ENCODE data around the gene ART4.

ART4 gene

GRCh38 chr12:14850929-14851663, 7.8 kb upstream of the ART4 start:
- no peak for DNase-seq (ENCODE audit: low read depth in 2 of 2)

- no peak for DNase-seq (ENCODE audit: low read depth in 2 of 2)
These were observed 6.3 kb upstream of the ART4 start for GRCh38 chr12:14849661-14850060.

GRCh38 chr12:14846876-14847580, 3.7 kb upstream of the ART4 start:
- no peak for DNase-seq (ENCODE audit: low read depth in 2 of 2)

GRCh38 chr12:14846042-14846587, 2.8 kb upstream of the ART4 start:
- DNase-seq (ENCODE audit: low read depth in 2 of 2) = no peak

GRCh38 chr12:14845350-14845750, 2.0 kb upstream of the ART4 start:
- DNase-seq (ENCODE audit: low read depth in 2 of 2) = no peak

GRCh38 chr12:14844401-14844800, 1.1 kb upstream of the ART4 start:
- DNase-seq (ENCODE audit: low read depth in 2 of 2) = no peak

GRCh38 chr12:14842315-14842714, 1.0 kb downstream of the ART4 start:
- no peak for DNase-seq (ENCODE audit: low read depth in 2 of 2)

GRCh38 chr12:14841761-14842160, 1.6 kb downstream of the ART4 start:
- DNase-seq (ENCODE audit: low read depth in 2 of 2) = no peak

GRCh38 chr12:14840616-14841015, 2.7 kb downstream of the ART4 start:
- no peak for DNase-seq (ENCODE audit: low read depth in 2 of 2)

- no peak for DNase-seq (ENCODE audit: low read depth in 2 of 2)
These were observed 4.1 kb downstream of the ART4 start for GRCh38 chr12:14839262-14839661.

GRCh38 chr12:14836336-14837210, 6.8 kb downstream of the ART4 start:
- no peak for DNase-seq (ENCODE audit: low read depth in 2 of 2)

GRCh38 chr12:14834509-14834908, 8.8 kb downstream of the ART4 start:
- DNase-seq (ENCODE audit: low read depth in 2 of 2) = no peak

GRCh38 chr12:14833952-14834351, 9.4 kb downstream of the ART4 start:
- DNase-seq (ENCODE audit: low read depth in 2 of 2) = no peak

- DNase-seq (ENCODE audit: low read depth in 2 of 2) = no peak
These were observed 10.0 kb downstream of the ART4 start for GRCh38 chr12:14833336-14833735.

GRCh38 chr12:14828892-14829291, 14.4 kb downstream of the ART4 start:
- DNase-seq (ENCODE audit: low read depth in 2 of 2) = no peak

- no peak for DNase-seq (ENCODE audit: low read depth in 2 of 2)
These were observed 16.3 kb downstream of the ART4 start for GRCh38 chr12:14827043-14827442.

- DNase-seq (ENCODE audit: low read depth in 2 of 2) = no peak
These were observed 16.8 kb downstream of the ART4 start for GRCh38 chr12:14826491-14826890.

GRCh38 chr12:14825256-14825655, 18.1 kb downstream of the ART4 start:
- no peak for DNase-seq (ENCODE audit: low read depth in 2 of 2)

GRCh38 chr12:14824012-14824634, 19.2 kb downstream of the ART4 start:
- DNase-seq (ENCODE audit: low read depth in 2 of 2) = no peak

- DNase-seq (ENCODE audit: low read depth in 2 of 2) = no peak
These were observed 29.3 kb downstream of the ART4 start, which contains the start of gene SMCO3 for GRCh38 chr12:14814014-14814413. Gene SMCO3 (minus strand): TSS chr12:14814182. CDS start chr12:14806680, 7,502 bp downstream.

GRCh38 chr12:14811486-14811885, 31.8 kb downstream of the ART4 start:
- no peak for DNase-seq (ENCODE audit: low read depth in 2 of 2)

Data from stimulated activated CD8-positive, alpha-beta memory T cell treated with anti-CD3 and anti-CD28 coated beads, Interleukin-15, amount 100 ng/mL, for 4 hours (primary cell).